HG03064 (cell line): ENCODE data around the gene VASH2.

Experiments
- ATAC-seq: cut with Tn5 transposase; IDR thresholded peaks from one replicate; pipeline ENCODE4 v1.9.1; 2021; ENCODE audit warnings: low read depth; ENCODE audit not compliant: unreplicated experiment

Gene VASH2

DNA sequence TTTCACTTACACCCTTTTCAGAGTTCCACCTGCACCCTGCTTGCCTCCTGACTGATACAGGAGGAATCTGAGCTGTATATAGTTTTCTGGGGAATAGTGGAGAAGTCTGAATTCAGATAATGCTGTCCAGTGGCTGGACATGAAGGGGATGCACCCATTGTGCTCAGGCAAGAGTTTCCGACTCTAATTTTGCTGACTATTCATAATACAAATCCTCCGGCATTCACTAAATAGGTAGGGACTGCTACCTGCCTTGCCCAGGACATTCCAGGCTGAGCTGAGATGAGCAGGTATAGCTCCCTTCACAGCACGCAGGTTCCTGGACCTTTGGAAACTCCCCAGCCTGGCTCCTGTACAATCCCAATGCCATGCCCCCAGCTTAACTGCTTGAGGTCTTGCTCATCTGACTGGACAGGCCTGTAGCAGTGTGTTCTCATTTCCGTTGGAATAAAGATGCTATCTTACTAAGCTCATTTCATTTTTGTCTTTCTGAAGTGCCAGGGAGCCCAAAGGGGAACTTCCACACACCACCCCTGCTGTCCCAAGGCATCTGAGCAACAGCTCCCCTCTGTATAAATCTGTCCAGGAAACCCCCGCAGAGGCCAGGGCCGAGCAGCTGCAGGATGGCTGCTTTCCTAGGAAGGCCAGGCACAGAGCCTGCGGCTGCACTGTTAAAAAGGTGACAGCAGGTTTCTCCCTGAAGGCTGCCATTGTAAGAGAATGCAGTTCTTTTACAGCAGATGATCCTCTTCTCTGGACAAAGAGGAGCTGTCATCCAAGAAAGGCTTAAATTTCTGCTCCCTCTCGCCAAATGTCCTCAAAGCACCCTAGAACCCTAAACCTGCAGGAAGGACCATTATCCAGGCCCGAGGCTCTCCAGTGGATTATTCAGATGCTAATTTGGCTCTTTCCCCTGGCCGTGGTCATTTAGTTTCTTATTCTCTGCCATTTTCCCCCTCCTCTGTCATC, 21.7 kb upstream of the VASH2 start:
- ATAC-seq: no peak

DNA sequence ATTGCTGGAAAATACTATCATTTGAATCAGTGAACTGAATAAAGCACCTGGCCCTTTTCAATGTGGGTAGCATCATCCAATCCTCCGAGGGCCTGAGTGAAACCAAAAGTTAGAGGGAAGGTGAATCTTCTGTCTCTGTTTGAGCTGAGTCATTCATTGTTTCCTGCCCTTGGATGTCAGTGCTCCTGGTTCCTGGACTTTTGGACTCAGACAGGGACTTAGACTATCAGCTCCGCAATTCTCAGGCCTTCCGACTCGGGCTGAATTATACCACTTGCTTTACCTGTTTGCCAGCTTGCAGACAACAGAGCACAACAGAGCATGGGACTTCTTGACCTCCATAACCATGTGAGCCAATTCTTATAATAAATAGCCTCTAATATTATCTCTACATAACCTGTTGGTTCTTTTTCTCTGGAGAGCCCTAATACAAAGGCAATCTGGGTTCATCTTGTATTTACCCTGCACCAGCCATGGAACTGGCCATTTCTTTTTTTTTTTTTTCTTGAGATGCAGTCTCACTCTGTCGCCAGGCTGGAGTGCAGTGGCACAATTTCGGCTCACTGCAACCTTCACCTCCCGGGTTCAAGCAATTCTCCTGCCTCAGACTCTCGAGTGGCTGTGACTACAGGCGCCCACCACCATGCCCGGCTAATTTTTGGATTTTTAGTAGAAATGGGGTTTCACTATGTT, 19.2 kb upstream of the VASH2 start:
- no peak for ATAC-seq

GRCh38 chr1:212933815-212934471, 16.4 kb upstream of the VASH2 start:
- no peak for ATAC-seq

- ATAC-seq: no peak
Measured at GRCh38 chr1:212935387-212935981, 14.9 kb upstream of the VASH2 start.

DNA sequence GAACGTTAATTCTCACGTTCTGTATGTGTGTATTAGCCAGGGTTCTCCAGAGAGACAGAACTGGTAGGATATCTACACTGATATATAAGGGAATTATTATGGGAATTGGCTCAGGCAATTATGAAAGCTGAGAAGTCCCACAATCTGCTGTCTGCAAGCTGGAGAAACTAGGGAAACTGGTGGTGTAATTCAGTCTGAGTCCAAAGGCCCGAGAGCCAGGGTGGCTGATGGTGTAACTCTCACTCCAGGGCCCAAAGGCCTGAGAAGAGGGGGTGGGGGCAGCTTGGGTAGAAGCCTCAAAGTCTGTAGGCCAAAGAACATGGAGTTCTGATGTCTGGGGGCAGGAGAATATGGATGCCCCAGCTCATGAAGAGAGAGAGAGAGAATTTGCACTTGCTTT, 13.3 kb upstream of the VASH2 start:
- no peak for ATAC-seq

DNA sequence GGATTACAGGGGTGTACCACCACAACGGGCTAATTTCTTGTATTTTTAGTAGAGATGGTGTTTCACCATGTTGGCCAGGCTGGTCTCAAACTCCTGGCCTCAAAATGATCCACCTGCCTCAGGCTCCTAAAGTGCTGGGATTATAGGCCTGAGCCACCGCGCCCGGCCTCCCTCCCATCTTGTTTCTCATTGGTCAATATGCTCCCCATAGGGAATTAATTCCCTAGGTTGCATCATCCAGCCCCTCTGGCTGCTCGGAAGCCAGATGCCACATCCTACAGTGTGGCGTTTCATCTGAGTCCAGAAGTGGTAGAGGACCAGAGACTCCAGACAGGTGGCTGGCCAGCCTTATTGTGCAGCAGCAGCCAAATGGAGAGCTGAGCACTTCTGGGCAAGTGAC, 11.5 kb upstream of the VASH2 start:
- no peak for ATAC-seq

GRCh38 chr1:212941452-212941851, 8.9 kb upstream of the VASH2 start:
- no peak for ATAC-seq

GRCh38 chr1:212942679-212943392, 7.5 kb upstream of the VASH2 start:
- no peak for ATAC-seq

- no peak for ATAC-seq
Measured at GRCh38 chr1:212943393-212943710, 7.0 kb upstream of the VASH2 start.

DNA sequence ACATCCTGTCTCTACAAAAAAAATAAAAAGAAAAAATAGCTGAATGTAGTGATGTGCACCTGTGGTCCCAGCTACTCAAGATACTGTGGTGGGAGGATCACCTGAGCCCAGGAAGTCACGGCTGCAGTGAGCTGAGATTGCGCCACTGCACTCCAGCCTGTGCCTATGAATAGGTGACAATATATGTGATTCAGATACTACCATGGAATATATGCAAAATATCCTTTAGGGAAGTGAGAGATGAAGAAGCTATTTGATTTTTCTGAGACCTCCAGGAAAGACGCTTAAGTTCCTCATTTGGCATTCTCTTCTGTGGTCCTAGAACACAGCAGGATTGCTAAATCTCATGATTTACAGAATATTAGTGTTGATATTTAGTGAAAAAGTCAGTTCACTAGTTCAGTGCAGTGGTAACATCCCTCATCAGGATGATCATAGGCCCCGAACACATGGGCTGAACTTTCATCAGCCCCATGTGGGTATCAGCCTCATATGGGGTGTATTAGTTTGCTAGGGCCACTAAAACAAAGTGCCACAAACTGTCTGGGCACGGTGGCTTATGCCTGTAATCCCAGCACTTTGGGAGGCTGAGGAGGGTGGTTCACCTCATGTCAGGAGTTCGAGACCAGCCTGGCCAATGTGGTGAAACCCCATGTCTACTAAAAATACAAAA, 6.0 kb upstream of the VASH2 start:
- ATAC-seq: no peak

- no peak for ATAC-seq
Measured at GRCh38 chr1:212945056-212945455, 5.3 kb upstream of the VASH2 start.

GRCh38 chr1:212945463-212946160, 4.7 kb upstream of the VASH2 start:
- no peak for ATAC-seq

DNA sequence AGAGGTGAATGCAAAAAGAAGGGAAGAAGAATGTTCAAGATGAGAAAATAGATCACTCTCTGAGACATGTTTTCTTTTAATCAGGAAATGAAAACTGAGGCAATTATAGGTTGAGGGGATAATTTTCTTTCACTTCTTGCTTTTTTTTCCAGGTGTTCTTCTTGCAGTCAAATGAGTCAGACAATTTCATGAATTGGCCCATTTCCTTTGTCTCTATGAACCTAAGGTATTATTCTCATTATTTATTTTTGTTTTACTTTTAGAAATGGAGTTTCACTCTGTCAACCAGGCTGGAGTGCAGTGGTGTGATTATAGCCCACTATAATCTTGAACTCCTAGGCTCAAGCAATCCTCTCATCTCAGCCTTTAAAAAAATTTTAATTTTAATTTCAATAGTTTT, 3.5 kb upstream of the VASH2 start:
- no peak for ATAC-seq

DNA sequence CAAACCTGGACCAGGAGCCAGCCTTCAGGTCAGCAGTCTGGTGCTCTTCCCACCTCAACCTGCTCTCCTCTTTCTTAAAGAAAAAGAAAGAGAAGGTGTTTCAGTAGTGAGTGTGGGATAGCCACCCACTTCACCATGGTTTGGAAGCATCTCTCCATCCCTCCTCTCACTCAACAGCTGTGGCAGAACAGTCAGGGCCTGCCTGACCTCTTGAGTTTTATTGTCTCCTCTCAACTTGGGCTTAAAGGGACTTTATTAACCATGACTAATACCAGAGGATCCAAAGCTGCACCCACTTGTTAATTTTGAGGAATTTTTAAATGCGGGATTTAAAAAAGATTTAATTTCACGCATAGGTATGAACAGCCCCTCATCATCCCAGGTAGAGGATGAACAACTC, 570 bp upstream of the VASH2 start:
- ATAC-seq: no peak

GRCh38 chr1:212951126-212951946, 995 bp downstream of the VASH2 start:
- no peak for ATAC-seq

GRCh38 chr1:212951947-212952640, 1.8 kb downstream of the VASH2 start:
- no peak for ATAC-seq

DNA sequence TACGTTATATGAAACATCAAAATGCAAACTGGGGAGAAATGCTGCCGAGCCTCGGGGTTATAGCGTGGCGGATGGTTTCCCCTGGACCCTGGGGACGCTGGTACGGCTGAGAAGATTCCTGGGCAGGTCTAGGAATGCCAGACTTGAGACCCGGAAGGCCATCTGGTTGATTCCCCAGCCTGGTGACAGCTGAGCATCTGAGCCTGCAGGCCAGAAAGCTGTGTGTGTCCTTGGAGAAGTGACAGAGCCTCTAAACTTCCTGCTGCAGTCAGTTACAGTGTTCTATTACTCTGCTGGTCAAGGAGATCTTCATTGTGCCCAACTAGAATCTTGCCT, 2.3 kb downstream of the VASH2 start:
- no peak for ATAC-seq

GRCh38 chr1:212953321-212953720, 3.0 kb downstream of the VASH2 start:
- ATAC-seq: no peak
